HG02623 (cell line): ENCODE results near the gene OPCML.

Experiments
- ATAC-seq: cut with Tn5 transposase; IDR thresholded peaks from one replicate; pipeline ENCODE4 v1.9.1; 2021; ENCODE audit warnings: moderate library complexity; ENCODE audit not compliant: unreplicated experiment

OPCML gene

DNA sequence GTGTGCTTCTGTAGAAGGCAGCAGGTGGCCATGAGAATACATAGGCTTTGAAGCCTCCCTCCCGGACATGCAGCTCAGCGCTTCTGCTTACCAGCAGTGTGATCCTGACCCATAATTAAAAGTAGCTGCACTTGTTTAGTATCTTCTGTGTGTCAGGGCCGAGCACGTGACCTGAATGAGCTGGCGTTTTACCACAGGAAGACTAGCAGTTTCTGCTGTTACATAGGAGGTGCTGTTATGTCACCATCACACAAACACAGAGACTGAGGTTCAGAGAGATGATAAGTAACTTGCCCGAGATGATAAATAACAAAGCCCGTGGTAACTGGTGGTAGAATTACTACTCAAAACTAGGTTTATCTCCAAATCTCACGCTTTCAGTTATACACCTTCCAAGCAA, 329.5 kb downstream of the OPCML start:
- ATAC-seq, result no peak

DNA sequence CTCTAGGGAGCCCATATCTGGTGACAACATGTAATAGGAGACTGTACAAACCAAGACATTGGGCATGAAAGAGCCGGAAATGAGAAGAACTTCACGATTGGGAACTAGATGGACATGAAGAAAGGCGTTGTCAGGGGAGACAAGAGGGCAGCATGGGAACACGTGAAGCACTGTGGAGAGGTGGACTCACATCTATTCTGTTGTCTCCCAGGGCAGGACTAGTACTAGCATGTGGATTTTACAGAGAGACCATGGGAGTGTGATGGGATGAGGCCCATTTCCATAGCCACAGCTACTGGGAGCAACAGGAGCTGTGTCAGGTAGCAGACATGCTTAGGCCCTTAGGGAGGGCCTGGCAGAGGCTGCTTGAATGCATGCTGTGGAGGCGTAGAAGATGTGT, 333.9 kb downstream of the OPCML start:
- no peak for ATAC-seq

DNA sequence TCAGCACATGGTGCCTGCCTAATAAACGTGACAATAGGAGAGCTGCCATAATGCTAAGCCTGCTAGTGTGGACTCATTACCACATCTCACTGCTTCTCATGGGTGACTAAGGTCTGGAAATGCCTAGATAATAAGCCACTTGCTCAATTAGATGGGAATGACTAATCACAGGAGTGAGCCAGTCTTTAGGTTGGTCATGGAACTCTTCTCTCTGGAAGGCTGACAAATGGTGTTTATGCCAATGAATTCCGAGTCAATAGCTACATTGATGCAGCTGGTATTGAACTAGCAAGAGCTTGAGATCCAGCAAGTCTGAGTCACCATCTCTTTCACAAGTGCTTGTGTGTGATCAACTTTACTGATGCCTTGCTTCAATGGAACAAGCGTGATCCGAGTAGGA, 334.9 kb downstream of the OPCML start:
- ATAC-seq, result no peak

DNA sequence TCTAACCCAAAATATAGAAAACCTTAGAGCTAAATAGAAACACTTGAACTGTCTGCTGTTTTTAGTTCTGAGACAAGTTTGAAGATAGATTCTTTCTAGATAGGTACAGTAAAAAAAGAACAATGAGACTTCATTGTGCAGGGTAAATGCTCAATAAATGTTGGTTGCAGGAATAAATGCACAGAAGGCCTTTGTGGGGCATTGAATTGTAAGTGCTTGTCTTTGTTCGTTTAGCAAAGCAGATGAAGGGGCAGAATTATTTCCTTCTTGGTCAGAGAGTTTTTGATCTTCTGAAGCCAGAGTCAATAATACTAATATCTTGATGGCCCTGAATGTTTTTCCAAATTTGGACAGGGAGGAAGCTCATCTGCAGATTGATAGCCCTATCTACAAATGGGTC, 340.4 kb downstream of the OPCML start:
- ATAC-seq, result no peak

DNA sequence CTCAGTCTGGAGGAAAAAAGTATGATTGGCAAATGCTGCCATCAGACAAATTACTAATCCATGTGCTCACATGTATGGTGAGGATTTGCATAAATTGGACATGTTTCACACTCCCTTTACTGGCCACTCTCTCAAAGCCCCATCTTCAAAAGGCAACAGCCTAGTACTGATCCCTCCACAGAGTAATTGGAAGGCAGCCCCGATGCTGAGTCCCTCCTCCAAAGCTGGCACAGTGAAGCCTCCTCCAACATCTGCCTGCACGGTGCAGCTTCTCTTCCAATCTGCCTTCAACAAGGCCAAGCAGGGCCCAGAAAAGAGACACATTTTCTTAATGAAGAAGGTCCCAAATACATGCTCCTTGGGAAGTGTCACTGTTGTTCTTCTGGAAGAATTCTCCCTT, 350.6 kb downstream of the OPCML start:
- ATAC-seq, result no peak

DNA sequence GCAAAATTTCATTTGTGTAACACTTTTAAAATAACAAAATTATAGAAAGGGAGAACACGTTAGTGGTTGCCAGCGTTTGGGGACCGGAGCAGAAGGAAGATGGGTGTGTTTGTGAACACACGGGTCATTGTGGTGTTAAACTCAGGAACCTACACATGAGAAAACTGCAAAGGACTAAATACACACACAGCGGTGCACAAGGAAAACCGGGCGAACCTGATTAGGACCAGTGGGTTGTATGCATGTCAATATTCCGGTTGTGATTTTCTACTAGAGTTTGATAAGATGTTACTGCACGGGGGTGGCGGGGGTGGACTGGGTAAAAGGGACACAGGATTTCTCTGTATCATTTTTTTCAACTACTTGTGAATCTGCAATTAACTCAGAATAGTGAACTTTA, 351.2 kb downstream of the OPCML start:
- no peak for ATAC-seq

DNA sequence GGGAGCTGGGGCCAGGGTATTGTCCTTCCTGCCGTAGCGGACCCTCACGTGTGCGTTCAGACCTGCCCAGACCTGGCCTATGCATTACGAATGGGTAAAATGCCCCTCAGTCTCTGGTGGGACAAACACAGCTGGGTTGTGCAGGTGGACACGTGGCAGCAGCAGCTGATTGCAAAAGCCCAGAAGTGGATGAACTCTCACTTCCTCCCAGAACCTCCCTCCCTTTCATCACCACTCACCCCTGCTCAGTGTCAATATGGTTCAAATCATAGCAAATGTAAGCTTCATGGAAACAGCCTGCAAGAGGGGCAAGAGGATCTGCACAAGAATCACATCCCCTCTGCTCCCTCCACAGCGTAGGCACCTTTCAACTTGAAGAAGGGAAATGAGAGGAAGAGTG, 352.1 kb downstream of the OPCML start:
- ATAC-seq, result no peak

DNA sequence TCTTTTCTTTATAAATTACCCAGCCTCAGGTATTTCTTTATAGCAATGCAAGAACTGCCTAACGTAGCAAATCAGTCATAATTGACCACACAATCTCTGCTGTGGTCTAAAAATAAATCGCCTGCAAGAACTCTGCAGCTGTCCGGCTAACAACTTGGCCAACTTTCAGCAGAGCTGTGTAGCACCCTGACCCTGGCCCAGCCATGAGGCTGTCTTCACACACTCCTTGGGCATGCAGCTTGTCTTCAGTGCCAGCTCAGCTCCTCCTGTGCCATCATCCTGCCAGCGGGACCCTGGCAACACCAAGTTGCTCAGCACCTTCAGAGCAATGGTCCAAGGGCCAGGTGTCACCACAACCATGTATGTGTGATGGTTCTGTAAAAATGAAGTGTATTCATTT, 355.6 kb downstream of the OPCML start:
- ATAC-seq, result no peak

DNA sequence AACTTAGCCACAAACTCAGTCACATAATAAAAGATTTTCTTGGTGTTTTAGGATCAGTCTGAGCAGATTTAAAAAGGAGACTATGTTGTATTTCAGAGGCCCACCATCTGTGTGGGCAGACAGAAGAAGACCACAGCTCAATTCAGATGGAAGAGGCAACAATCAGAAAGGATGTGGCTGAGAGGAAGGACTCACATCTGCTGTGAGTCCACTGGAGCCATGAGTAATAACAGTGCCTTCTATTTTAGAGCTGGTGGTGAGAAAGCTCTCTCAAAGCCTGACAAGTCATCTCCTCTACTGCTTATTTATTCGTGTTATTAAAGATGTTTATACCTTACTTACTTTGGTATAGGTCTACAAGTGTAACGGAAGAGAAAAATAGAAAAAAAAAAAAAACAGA, 357.2 kb downstream of the OPCML start:
- ATAC-seq, result peak; percentile 59

DNA sequence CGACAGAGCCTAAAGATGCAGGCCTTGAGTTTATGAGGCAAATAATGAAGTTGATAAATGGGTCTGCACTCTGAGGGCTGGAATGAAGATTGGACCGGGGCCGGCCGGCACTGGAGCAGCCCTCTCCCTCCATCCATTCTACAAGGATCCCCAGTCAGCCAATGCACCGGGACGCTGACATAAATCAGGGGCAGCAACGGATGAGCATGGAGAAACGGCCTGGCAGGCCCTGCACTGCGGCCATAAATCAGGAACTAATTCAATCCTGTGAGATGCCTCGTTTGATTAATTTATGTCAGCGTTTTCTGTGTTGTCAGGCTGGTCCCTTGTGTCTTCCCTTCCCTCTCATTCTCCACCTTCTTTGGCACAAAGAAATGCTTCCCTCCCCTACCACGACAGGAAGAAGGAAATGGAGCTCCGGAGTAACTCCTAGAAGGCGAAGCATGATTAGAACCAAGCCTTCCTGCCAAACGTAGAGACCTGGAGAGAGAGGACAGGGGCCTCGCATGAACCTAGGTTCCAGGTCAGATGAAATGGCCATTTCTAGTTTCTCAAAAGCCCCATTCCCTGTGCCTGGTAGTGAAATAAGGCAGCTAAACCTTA, 358.4 kb downstream of the OPCML start:
- ATAC-seq, result no peak

DNA sequence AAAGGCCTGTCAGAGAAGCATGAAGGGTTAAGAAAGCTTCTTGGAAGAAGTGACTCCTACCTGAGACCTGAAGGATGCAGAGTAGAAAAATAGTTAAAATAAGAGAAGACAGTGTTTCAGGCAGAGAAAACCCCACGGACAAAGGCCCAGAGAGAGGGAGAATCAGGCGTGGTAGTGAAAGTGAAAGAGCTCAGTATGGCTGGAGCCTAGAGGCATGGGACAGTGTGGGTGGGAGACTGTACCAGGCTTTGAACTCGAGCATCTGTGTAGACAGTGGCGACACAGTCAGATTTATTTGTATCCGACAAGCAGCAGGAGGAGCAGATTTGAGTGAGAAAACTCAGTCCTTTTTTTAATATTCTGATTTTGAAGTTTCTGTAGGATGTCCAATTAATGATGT, 360.0 kb downstream of the OPCML start:
- no peak for ATAC-seq

DNA sequence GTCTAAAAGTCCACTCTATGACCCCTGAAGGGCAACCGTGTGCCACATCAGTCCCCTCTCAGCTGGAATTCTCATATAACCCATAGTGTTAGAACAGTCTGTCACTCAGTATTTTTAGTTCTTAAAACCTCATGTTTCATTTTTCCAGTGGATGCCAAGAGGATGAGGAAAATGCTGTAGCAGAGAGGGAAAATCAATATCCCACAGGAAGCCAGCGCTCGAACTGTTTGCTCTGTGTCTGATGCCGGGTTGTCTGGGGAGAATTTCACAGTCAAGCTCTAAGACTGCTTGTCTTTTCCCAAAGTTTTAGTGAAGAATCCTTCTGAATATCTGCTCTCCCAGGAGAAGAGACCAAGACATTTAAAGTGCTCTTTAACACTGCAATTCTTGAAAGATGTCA, 360.9 kb downstream of the OPCML start:
- ATAC-seq, result no peak

DNA sequence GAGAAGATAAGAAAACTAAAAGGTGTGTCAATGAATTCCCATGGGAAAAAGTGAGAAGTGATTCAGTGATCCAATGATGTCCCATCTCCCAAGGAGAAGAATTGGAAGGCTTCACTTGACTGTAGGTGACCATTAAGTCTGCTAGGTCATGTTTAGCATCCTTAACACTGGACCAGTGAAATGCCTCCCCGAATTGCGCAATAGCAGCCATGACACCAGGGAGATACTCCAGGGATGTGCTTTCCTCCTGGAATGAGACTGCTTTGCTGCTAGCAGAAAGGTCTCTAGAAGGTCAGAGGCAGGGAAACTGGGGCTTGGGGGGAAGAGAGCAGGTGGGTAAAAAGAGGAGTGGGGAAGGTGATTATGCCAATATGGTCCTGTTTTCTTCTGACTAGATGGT, 364.3 kb downstream of the OPCML start:
- ATAC-seq, result no peak

DNA sequence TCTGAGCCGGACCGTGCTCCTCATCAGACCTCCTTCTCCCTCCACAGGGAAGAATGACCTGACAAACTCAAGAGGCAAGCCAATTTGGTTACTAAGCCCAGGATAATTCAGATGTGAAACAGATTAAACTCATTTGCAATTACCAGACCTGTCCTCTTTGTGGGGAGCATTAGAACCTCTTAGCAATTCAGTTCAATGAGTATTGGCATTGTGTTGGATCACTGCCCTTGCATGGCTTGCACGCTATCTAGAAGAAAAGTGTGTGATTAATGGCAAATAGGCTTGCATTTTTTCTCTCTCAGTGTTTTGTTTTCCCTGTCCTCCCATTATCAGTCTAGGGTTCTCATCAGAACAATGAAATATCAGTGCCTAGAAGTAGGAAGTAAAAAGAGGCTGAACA, 365.6 kb downstream of the OPCML start:
- ATAC-seq, result no peak

DNA sequence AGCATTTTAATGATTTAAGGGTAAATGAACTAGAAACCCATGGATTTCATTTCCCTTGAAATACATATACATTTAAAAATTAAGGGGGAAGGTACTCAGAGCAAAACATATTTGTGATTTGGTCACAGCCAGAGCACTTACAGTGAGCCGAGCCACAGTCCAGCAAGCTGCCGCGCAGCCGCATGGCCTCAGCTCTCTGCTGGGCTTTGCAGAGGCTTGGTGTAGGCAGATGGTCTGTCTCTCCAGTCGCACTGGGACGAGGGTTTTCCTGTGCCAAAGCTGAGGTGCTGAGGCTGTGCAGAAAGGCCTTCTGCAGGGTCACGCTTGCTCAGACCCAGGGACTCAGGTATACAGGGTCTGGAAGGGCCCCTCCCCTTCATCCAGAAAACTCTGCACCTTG, 367.3 kb downstream of the OPCML start:
- ATAC-seq, result no peak

DNA sequence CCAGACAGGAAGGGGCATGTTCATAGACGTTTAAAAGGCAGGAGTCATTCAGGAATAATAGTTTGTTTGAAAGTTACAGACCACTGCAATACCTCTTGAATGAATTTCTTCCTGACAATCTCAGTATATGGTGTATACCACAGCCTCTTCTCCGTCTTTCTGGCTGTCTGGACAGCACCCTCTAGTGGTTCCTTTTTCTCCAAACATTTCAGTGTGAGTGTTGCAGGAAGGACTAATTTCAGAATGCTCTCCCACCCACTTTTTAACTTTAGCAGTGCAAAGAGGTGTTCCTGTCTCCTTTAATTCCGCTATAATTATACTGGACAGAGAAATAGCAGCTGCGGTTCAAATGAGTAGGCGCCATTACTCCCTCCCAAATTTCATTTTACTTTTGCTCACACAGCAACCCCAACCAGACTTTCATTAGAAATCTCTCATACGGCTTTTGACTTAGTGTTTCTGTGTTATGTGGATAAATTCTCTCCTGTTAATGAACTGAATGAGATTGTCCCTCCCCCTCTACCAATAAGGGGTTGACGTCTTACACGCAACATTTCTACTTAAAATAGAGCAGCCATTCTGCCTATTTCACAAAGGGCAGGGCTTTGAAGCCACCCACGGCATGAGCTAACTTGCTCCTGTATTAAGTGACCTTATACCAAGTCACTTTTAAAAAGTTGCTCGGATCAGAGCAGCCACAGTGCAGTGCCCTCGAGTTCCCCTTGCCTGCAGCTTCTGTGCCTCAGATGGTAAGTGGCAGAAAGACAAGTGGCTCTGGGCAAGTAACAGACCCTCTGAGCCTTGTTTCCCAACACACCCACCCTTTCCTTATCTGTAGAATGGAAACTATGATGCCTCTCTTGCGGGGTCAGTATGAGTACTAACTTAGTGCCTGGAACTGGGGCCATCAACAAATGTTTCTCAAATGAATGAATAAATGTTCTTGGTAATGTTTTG, 368.6 kb downstream of the OPCML start:
- peak; percentile 60 for ATAC-seq

DNA sequence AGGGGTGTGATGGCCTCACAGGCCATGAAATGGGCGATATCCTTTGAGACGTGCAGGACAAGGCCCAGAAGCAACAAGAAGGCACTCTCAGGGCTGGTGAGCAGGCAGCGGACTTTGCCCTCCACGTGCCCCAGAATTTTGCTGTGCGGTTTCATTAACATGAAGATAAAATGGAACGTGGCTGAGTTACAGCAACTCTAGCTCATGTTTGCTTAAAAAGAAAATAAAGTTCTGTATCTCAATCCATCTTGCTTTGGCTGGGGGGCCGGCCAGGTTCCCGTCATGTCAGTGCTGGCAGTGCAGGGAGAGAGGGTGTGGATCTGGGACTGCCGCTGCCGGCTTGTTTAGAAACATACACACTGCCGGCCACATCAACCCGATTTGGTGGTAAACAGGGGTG, 370.1 kb downstream of the OPCML start:
- ATAC-seq, result no peak

DNA sequence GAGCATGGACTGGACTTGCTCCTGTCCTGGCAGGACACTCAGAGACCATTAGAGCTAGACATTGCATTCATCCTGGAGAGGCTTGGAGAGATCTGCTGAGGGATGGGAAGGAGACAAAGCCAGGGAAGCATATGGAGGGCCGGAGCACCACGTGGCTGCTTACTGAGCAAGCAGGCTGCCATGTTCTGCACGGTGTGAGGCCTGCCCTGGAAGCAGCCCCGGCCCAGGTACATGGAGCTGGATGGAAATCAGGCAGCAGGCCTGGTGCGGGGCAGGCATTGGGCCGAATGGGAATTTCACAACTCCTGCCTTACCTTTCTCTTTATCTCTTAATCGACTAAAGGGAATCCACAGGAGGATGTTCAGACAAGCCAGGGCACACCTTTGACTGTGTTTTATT, 371.5 kb downstream of the OPCML start:
- ATAC-seq, result no peak

DNA sequence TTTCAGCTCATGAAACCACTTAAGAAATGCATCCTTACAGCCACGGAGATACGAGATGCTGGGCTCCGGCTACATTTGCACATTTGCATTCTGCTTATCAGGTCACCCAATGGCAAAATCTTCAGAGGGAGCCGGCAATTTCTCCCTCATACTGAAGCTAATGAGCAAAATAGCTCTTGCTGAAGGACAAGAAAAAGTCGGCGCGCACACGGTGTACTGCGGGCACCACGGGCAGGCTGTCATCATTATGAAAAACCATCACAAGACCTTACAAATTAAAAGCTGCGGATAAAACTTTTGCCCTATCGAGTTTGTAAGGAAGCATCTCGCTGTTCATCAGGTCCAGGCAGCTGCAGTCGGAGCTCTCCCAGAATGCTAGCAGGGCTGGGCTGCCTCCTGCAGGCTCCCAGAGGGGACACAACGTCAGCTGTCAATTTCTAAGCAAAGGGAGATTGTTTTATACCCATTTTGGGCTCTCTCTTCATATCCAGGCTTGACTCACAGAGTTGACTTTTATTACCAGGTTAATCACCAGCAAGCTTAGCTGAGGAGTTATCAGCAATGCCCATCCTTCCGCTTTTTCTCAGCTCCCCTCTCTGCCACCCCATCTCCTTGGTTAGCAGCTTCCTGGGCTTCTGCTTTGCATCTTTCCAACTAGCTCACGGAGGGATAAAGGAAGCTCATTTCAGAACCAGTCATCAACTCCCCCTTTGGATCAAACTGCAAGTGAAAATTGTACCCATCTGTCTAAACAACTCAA, 375.1 kb downstream of the OPCML start:
- ATAC-seq, result no peak

DNA sequence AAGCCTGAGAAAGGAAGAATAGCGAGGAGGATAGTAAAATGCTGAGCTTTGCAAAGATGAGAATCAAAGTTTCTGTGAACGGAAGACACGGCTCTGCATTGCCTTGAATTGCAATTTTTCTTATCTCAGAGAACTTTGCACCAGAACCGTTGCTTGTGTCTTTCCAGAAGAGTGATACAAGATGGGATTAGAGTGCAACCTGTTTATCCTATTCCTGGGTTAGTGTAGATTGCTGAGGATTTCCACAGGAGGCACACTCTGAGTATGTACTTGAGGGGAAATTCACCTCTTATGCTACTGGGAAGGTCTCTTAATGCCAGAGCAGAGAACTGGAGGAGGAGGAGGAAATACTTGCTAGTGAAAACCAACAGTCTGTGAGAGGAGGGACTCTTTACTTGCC, 377.5 kb downstream of the OPCML start:
- ATAC-seq, result no peak

DNA sequence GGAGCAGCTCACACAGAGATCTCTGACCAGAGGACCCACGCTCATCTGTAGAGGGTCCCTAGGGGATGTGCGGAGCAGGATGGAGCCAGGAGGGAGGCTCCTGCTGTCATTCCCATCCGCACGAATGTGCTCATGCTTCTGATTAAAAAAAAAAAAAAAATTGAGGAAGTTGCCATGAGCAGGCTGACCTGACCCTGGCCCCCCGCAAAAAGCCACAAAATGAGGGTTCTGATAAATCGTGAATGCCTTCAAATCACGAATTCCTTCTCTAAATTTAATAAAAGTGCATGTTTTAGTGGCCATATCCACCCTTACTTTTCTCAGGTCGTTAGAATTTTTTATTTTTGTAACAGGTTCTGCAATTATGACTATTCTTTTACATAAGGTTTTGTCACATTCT, 378.2 kb downstream of the OPCML start:
- no peak for ATAC-seq

DNA sequence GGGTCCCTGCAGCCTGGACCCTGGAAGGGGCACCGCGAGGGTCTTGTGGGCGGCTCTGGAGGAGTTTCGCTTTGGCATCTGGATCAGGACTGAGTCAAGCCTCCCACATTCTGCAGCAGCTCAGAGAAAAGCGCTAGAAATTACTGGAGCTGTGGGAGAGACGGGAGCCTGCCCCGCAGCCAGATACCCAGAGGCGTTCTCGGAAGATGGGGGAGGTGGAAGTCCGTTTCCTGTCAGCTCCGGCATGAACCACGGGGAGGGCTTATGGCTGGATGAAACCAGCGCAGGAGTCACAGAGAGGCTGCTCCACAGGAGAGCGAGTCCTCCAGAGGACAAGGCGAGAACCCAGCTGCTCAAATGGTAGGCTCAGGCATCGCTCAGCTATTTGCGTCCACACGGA, 379.3 kb downstream of the OPCML start:
- no peak for ATAC-seq
